Stimulated activated CD4-positive, alpha-beta T cell treated with anti-CD3 and anti-CD28 coated beads, Interleukin-2, amount 100 ng/mL, for 48 hours (primary cell): Measurements from ENCODE around the gene CACNA1H.

Source experiments
- DNase-seq, 2 donors: peaks; one replicate each; pipeline ENCODE4 v3.0.0-alpha.2; 2020

CACNA1H gene

DNA sequence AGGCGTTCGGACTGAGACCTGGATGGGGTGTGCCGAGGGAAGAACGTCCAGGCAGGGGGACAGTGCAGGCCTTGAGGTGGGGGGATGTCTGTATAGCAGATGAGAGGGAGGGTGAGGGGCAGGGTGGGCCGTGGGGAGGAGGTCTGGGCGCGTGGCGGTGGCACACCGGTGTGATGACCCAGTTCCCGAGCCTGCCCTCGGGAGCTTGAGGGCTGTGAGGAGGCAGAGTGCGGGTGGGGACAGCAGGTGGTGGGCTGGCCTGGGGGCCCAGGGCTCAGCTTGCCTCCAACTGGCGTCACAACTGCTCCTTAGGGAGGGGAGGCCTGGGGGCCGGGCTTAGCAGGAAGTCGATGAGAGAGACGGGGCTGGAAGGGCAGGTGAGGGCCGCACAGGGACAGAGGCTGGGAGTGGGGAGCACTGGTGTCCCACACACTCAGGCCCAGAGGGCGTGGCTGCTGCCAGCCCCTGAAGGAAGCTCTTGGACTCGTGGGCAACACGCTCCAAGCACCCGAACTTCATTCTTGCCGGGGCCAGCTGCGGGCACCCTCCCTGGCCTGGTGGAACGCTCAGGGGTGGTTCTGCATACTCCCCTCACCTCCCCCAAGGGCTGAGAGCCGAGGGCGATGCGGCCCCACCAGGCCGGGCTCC lies 6.5 kb downstream of the CACNA1H start:
- no peak for DNase-seq

DNA sequence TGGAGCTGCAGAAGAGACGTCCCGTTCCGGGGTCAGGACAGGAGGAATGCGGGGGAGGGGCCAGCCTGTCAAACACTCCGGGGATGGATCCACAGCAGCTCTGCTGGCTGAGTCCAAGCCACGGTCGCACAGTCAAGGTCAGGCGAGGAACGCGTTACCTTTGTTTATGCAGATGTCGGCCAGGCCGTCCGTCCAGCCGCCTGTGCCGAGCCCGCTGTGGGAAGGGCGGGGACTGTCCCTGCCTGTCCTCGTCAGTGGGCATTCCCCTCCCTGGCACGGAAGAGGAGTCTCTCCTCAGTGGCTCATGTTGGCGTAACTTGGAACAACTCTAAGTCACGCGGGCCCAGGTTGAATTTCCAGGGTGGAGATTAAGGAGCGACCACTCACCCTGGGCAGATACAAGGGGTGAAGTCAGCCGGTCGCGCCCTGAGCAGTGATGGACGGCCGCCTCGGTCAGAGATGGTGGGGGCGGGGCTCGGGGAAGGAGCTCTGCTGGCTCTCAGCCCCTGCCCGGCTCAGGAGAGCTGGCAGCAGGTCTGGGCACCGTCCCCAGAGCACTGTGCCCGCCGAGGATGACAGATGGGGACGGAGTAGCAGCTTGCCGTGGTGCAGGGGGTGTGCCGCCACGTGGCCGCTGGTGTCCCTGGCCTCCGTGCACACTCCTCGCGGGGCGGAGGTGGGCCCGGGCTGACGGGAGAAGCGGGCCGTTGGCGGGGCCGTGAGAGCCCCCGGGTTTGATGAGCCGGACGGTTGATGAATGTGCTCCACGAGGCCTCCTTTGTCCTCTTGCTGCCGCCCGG lies 7.3 kb downstream of the CACNA1H start:
- DNase-seq, result no peak

DNA sequence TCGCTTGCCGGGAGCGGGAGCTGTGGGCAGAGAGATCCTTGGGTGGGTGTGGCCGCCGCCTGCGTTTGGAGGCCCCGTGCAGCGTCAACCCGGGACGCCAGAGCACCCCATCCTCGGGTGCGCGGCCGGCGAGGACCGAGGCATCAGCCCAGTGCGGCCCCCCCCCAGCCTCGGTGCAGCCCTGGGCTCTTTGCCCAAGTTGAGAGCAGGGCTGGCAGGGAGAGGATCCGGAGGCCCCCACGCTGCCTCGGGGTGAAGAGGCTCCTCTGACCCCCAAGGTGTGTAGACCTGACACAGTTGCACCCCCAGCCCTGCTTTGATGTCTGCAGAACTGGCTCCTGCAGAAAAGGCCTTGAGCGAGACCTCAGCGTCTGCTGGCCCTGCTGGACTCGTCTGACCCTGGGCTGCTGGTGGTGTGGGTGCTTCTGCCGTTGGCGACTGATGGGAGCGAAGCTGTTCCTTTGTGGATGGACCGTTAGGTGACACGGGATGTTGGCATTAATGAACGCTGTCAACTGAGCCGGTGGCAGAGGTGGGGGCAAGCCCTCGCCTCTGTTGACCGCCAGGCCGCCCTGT lies 8.0 kb downstream of the CACNA1H start:
- no peak for DNase-seq

DNA sequence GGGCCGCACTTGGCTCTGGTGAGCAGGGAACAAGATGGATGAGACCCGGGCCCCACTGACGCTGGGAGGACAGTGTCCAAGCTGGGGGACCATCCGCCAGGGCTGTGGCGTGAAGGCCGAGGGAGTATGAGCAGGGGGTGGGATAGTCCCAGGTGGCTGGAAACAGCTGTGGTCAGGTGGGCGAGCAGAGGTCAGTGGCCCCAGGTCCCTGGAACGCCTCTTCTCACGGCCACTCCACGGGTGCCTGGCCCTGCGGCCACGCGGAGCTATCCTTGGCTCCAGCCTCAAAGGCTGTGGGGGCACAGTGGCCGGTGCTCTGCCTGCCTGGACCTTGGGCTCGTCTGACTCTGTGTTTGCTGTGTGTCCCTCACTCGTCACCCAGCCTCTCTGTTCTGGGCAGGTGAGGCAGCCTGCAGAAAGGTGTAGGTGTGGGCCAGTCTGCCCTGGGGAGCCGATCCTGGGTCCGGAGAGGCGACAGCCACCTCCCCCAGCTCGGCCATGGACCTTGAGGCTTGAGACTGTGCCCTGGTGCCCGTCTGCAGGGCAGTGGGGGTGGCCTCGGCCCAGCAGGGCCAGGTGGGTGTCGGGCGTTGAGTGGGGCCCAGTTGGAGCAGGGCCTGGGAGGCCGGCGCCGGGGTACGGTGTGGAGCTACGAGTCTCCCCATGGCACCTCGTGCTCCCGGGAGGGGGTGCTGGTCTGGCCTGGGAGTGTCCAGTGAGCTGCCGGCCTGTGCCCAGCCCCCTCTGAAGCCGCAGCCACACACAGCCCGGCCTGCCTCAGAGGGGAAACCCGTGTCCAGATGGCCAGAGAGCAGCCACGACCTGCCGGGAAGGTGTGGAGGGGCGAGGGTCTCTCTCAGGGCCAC lies 10.0 kb downstream of the CACNA1H start:
- DNase-seq, result no peak

DNA sequence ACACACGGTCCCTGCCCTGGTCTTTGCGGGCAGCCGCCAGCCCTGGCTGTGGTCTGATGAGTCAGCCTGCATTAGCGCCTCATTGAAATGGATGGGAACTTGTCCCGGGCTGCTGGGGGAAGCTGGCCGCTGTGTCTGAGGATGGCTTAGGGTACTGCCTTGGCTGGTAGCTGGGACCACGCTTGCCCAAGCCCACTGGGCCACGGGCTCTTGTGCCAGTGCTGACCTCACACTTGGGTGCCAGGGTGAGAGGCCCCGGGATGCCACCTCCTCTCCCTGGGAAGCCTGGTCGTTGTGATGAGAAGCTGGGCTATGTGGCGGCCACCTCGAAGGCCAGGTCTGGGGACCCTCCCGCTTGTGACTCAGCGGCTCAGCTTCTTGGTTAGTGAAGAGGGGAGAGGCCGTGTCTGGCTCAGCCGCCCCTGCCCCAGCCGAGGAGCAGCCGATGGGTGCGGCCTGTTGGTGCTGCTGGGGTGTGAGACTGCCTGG lies 10.7 kb downstream of the CACNA1H start:
- DNase-seq, result no peak

DNA sequence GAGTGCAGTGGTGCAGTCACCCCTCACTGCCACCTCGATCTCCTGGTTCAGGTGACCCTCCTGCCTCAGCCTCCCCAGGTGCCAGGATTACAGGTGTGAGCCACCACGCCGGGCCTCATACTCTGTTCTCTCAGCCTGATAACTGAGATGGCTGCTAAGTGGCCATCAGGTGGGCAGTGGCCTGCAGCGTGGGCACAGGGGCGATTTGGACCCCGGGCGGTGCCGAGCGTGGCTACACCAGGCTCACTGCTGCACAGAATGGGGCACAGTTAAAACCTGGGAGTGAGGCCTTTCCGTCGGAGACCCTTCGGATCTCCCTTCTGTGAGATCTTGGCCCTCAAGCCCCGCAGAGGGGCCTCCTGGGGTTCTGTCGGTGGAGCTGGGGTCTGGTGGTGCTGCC lies 11.5 kb downstream of the CACNA1H start:
- DNase-seq, result no peak

DNA sequence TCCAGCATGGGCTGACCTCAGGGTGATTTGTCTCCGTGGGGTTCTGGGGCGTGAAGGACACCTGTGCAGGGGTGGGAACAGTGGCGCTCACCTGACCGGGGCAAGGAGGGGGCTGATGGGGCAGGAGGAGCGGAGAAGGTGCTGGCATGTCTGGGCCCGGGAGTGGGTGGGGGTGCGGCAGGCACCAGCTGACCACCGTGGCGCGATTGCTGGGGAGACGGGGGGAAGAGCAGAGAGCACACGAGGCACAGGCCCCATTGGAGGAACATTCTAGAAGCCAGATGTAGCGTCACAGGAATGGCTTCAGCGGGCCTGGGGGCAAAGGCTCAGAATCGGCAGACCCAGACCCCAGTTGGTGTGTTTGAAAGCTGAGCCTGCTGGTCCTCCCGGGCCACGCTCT lies 12.1 kb downstream of the CACNA1H start:
- no peak for DNase-seq

DNA sequence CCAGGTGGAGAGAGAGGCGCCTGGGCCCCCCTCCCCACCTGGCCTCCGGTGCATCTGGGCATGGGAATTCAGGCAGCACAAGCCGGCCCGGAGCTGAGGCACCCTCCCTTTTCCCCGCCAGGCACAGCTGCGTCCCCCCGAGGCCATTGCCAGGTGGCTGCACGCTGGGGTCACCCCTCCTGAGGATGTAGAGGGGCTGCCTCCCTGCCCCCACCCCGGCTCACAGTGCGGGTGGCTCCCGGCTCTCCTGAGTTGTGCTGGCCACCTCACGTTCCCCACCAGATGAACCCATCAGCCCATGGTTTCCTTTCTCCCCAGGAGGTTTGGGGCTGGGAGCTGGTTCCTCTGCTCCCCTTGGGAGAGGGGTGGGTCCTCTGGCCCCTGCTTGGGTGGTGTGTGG lies 12.6 kb downstream of the CACNA1H start:
- DNase-seq, result no peak

DNA sequence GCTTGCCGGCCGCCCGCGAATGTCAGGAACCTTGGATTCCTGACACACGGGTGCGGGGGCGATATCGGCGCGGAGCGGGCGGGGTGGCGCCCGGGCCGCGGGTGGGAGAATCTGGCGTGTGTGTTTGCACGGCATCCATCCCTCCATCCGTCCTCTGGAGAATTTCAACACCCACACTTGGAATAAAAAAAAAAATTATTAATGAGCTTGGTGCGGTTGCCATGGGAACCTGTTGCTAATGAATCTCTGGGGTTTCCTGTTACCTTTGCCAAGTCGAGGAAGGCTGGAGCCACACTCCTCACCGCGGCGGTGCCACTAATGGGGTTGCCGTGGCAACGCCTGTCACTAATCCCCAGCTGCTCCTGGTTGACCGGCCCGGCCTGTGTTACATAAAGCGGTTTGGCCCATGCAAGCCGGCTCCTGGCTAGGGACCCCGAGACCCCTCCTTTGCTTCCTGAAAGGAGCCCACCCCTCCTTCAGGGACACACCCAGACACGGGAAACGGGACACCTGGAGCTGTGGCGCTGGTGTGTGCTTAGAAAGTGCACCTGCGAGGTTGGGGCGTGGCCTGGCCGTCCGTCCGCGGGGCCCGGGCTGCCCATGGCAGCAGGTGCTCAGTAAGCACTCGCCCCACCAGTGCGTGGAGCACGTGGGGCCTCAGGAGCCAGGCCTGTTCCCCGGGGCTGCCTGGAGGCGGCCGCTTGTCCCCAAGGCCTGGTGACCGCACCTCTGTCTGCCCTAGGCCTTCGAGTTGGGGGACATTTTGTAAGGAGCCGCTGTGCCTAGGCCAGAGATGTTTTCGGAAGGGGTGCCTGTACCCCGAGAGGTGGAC lies 14.6 kb downstream of the CACNA1H start:
- no peak for DNase-seq

DNA sequence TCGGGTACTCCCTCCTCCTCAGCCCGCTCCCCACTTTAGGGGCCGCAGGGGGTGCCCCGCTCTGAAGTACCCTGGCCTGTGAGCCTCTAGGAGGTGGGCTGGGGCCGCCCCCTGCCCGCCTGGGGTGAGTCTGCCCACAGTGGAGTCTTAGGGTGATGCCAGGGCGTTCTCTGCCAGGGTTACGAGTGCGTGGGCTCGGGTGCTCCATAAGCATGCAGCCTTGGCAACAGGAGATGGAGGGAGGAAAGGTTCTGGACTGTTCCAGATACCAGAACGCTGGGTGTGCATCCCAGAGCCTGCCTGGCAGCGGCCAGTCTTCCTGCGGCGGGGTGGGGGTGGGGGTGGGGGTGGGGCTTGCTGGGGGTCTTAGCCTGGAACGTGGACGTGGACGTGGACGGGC lies 15.9 kb downstream of the CACNA1H start:
- DNase-seq, result no peak

DNA sequence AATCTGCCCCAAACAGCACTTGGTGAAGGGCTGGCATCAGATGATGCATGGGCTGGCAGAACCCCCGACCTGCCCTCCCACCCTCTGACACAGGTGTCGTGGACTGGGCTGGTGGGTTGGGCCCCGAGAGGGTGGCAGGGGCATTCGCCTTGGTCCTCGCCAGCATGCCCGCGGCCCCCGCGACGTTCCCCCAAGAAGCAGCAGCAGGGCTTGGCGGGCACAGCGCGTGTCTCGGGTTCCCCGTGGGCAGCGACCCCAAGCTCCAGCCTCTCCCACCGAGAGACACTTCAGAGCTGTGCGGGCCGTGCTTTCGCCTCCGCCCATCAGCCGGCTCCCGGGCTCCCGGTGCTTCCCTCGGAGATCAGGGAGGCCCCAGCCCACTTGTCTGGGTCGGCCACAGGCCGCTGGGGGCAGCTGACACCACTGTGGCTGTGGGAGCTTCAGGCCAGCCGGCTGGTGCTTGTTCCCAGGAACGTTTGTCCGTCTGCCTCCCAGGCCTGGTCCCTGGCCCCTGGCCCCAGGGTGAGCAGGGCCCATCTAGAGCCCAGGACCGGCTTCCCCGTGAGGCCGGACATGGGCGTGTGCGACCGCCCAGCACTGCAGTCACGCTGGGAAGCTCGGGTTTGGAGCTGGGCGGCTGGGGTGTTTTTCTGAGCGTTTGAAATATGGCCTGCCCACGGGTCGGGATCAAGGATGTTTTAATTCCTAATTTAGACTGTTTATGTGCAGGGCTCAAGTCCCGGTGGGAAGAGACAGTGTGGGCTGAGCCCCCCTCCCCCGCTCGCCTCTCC lies 16.6 kb downstream of the CACNA1H start:
- no peak for DNase-seq

DNA sequence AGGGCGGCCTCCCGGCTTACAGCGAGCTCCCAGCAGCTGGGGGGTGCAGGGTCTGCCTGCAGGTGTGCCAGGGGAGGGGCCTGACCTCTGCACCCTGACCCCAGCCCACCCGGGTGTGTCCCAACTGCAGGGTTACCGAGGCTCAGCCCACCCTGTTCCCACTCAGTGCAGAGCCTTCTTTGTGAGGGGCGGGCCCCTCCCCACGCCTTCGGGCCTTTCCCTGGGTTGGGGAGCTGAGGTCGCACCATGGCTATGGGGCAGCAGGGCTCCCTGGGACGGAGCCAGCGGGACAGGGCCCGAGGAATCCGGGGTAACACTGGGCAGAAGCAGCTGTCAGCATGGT lies 17.1 kb downstream of the CACNA1H start:
- DNase-seq, result no peak

DNA sequence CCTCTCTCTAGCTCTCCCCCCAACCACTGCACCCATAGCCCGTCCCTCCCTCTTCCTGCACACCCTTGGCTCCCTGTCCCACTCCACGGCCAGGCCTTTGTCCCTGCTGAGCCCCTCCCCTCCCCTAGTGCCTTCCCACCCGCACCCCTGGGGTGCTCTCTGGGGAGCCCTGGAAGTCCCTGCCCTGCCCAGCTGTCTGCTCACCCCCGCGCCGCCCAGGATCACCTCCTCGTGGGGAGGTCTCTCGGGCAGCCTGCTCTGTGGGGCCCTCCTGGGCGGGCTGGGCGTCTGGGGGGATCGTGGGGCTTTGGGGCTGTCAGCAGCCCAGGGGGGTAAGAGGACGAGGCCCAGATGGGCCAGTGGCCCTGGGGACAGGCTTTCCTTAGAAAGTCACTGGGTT lies 18.1 kb downstream of the CACNA1H start:
- no peak for DNase-seq

DNA sequence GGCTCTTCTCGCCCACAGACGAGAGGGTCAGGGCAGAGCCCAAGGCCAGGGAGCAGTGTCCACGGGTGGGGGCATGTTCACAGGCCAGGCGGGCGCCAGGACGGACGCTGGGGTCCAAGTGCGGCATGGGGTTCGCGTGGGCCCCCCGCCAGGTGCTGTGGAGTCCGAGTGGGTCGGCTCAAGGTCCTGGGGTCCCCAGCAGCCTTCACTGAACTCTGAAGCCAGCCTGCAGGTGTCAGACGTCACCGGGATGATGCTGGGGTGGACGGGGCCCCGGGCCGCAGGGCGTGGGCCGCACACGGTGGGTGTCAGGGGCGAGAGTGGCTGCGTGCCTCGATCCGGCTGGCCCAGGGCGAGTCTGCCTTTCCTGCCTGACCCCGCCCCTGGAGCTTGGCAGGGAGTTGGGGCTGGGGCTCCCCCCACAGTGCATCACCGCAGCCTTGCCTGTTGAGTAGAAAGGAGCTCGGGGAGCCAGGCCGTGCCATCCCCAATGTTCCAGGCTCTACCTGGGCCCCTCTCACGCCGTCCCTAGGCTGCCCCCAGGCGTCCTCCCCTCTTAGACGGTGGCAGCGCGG lies 19.0 kb downstream of the CACNA1H start:
- DNase-seq, result no peak

DNA sequence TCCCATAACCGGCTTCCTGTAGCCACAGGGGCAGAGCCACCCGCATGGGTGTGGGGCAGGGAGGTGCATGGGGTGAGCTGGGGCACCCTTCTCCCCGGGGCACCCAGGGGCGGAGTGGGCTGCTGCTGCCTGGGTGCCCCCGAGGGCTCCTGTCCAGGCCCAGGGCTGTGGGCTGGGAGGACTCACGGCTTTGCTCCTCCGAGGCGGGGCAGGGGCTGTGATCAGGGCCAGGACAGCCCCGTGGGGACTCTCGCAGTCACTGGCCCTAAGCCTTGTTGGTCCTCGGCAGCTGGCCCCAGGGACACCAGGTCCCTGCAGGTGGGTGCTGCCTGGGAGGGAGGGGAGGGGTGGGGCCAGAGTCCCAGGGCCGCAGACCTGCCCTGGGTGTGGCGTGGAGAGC lies 19.7 kb downstream of the CACNA1H start:
- no peak for DNase-seq

DNA sequence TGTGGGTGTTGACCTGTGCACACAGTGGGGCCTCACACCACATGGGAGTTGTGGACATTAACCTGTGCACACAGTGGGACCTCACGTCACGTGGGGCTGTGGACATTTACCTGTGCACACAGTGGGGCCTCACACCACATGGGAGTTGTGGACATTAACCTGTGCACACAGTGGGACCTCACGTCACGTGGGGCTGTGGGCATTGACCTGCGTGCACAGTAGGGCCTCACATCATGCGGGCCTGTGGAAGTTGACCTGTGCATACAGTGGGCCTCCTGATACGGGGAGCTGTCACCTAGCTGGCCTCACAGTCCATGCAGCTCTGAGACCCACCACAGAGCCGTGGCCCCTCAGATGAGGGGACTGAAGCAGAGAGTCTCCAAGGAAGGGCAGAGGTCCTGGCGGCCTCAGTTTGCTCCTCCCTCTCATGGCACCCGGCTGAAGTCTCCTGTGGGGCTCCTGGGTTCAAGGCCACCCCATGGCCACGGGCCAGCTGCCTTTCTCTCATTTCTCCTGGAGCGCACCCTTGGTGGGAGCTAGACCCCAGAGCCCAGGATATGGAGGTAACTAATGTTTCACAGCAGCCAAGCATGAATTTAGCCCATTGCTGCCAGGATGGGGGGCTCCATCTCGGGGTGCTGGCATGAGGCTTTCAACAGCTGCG lies 21.0 kb downstream of the CACNA1H start:
- DNase-seq, result no peak

DNA sequence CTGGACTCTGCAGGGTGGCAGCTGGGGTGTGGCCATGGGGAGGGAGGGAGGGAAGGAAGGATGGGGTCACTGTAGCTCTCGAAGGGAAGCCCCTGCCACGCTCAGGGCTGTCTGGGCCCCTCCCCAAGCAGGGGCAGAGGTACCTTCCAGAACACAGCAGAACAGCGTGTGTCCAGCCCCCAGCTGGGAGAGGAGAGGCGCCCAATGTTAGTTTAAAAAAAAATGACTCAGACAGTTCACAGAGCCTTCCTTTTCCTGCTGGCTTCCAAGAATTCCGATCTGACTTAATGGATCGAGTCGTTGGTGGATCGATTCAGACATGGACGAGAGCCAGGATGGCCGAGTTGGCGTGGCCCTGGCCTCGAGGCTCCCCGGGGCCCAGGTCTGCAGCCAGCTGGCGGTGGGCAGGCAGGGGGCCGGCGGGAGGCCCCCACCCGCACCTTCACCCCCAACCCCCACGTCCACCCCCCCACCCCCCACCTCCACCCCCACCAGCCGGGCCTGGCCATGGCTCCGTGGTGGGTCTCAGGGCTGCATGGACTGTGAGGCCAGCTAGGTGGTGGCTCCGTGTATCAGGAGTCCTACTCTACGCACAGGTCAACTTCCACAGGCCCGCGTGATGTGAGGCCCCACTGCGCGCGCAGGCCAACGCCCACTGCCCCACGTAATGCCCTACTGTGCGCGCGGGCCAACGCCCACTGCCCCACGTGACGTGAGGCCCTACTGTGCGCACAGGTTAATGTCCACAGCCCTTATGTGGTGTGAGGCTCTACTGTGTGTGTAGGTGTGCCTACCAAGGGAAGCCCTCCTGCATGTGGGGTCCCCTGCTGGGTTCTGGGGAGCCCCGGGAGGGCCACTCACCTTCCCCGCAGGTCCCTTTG lies 21.8 kb downstream of the CACNA1H start:
- no peak for DNase-seq

DNA sequence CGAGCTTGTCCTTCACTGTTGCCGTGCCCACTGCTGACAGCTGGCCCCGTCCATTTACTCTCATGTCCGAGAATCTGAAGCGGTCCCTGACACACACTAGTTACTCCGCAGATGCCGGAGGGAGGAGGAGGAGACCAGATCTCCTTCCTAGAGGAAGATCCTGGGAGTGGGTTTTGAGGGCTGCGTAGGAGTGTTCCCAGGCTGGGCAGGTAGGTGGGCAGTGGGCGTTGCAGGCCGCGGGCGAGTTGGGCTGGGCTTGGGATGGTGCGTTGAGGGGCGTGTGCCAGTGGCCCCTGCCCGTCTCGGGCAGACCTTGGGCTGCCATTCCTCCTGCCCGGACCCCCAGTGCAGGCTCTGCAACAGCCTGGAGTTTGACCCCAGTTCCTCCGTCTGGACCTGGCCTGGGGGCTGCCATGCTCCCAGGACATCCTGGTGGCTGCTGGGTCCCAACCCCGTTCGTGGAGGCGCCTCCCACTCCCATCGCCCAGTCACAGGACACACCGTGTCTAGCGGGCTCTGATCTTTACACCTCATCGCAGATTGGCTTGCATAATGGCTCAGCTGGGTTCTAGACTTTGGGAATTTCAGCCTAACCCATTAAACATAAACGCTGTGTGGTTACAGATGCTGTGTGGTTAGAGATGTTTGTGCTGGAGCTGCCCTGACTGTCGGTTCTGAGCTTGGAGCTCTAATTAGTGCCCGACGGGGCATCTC lies 22.8 kb downstream of the CACNA1H start:
- DNase-seq, result no peak
